GM20000 (cell line): ENCODE data around the gene FARP1.

Experiments used
- DNase-seq: peaks from one replicate; pipeline ENCODE4 v3.0.0; 2012; ENCODE audit warnings: low spot score
- CTCF ChIP-seq: IDR thresholded peaks from 2 replicates; pipeline ENCODE4 v1.5.1; 2012; ENCODE audit warnings: mild to moderate bottlenecking, control low read depth; ENCODE audit errors: extremely low read depth, missing control alignments

Gene FARP1

GRCh38 chr13:98429531-98429930, 286.6 kb downstream of the FARP1 start:
- no peak for TF ChIP-seq CTCF
- DNase-seq, result no peak

GRCh38 chr13:98429977-98430736, 287.3 kb downstream of the FARP1 start:
- TF ChIP-seq CTCF, result no peak
- no peak for DNase-seq

- DNase-seq, result no peak
- TF ChIP-seq CTCF, result no peak
Observed at GRCh38 chr13:98432638-98433037, 289.7 kb downstream of the FARP1 start.

- no peak for DNase-seq
- TF ChIP-seq CTCF, result no peak
Observed at GRCh38 chr13:98433654-98434053, 290.8 kb downstream of the FARP1 start.

- TF ChIP-seq CTCF, result no peak
- no peak for DNase-seq
Observed at GRCh38 chr13:98434060-98434459, 291.2 kb downstream of the FARP1 start.

- DNase-seq, result no peak
- TF ChIP-seq CTCF, result no peak
Observed at GRCh38 chr13:98435376-98435775, 292.5 kb downstream of the FARP1 start.

- no peak for DNase-seq
- no peak for TF ChIP-seq CTCF
Observed at GRCh38 chr13:98436233-98436910, 293.5 kb downstream of the FARP1 start.
